Measurements from ENCODE around the gene CARD9. TPM values are rescaled to one million over a fixed set of nuclear protein-coding genes. Genes with fewer than 3 reads are reported as not detected.

The CARD9 gene
- total and polyA plus RNA-seq, 7 donors, result 0.26 to 1.1 (median 0.56) TPM

DNA sequence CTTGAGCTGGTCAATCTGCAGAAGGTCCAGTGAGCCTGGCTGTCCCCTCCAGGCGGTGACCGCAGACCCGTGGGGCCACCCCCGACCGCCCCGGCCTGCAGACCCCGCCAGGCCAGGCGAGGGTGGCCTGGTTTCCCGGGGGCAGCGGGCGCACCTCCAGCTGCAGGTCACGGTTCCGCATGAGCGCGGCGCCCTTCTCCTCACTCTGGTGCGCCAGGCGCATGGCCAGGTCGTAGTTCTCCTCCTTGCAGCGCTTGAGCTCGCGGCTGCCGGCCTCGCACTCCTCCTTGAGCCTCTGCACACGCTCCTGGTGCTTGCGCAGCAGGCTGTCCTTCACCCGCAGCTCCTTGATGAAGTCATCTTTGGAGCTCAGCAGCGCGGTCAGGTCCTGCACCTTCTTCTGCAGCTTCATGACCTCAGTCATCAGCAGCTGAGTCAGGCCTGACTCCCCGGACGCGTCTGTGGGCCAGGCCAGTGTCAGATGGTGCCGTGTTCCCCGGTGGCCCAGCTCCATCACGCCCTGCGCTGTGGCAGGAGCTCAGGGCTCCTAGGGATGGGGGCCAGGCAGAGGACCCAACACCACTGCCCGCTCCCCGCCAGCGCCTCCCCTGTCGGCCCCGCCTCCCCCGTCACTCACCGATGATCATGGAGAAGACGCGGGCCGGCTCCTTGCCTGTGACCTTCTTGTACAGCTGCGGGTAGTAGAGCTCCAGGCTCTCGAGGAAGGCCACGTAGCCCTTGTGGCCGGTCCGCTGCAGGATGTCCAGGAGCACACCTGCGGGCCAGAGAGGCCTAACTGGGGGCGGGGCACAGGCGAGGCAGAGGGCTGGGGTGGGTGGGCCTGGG, 2.6 kb downstream of the CARD9 start:
- intact Hi-C loops (cut with DNase I), result no loop called here
- H3K27ac ChIP-seq, result no peak overlapping the region
- no peaks in the 10 kb centered on the region for H3K9me3 ChIP-seq
- DNase-seq, result no peak
- 88 to 92% (median 90%) methylated on average over 47 to 54 of the region's 54 CpGs for WGBS, 3 donors
- TF ChIP-seq, protein P1, sequence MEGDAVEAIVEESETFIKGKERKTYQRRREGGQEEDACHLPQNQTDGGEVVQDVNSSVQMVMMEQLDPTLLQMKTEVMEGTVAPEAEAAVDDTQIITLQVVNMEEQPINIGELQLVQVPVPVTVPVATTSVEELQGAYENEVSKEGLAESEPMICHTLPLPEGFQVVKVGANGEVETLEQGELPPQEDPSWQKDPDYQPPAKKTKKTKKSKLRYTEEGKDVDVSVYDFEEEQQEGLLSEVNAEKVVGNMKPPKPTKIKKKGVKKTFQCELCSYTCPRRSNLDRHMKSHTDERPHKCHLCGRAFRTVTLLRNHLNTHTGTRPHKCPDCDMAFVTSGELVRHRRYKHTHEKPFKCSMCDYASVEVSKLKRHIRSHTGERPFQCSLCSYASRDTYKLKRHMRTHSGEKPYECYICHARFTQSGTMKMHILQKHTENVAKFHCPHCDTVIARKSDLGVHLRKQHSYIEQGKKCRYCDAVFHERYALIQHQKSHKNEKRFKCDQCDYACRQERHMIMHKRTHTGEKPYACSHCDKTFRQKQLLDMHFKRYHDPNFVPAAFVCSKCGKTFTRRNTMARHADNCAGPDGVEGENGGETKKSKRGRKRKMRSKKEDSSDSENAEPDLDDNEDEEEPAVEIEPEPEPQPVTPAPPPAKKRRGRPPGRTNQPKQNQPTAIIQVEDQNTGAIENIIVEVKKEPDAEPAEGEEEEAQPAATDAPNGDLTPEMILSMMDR (IDR thresholded peaks at IDR 0.05), result no peak
- no peak for ATAC-seq
- peaks cover 0 to 13% (median 0%) of the 10 kb centered on the region in 3 donors for H3K27me3 ChIP-seq (ENCODE audit: insufficient read depth in 3 of 3, low read length in 2 of 3)
- H3K36me3 ChIP-seq (ENCODE audit: insufficient read depth in 1 of 2, low read depth in 1 of 2), result peaks cover 0 to 3% of the 10 kb centered on the region in 2 donors
- H3K4me3 ChIP-seq, result no peak overlapping the region
- H3K4me1 ChIP-seq, result no peaks in the 10 kb centered on the region

DNA sequence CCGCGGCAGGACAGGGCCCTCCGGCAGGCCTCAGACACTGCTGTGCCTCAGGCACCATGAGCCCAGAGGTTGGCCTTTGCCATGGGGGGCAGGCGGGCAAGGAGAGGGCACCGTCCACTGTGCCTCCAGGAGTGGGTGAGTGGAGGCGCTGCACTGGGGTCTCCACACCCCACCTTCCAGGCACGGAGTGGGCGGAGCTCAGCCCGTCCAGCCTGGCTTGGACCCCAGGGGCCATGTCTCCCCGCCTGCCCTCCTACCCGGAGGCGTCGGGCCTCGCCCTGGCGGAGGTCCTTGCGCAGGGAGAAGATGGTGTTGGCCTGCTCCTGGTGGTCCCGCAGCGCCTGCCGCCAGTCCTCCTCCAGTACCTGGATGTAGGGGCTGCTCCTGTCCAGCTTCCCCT, 3.4 kb downstream of the CARD9 start:
- Histone ChIP-seq H3K36me3 (ENCODE audit: insufficient read depth in 1 of 2, low read depth in 1 of 2) (peaks cover 0 to under 1% of the 10 kb centered on the region in 2 donors), H3K4me1 (no peaks in the 10 kb centered on the region), H3K4me3 (no peak overlapping the region), H3K27me3 (ENCODE audit: insufficient read depth in 3 of 3, low read length in 2 of 3) (peaks cover 0 to 13% (median 0%) of the 10 kb centered on the region in 3 donors), H3K27ac (no peak overlapping the region), H3K9me3 (no peaks in the 10 kb centered on the region)
- intact Hi-C loops (cut with DNase I), result no loop called here
- no peak for ATAC-seq
- no peak for DNase-seq
- TF ChIP-seq, protein P1 (IDR thresholded peaks at IDR 0.05), result no peak
- 88 to 90% (median 89%) methylated on average over 16 to 19 of the region's 19 CpGs for WGBS, 3 donors

DNA sequence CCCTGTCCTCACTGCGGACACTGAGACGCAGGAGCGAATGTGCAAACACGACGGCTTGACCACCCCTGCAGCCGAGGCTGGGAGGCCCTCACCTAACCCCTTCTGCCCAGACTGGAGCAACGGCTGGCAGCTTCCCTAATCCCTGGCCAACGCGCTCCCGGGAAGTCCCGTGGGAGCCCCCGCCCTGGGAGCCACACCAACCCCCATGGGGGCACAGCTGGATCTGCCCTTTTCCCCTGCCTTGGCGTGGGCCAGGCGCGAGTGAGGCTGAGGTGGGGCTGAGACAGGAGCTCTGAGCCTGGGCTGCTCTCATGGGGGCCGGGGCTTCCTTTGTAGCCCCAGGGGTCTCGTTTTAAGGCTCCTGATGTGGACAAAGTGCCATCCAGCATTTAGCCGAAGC, 5.3 kb downstream of the CARD9 start:
- Histone ChIP-seq H3K4me3 (no peak overlapping the region), H3K4me1 (peaks cover 7% of the 10 kb centered on the region), H3K27ac (no peak overlapping the region), H3K36me3 (ENCODE audit: insufficient read depth in 1 of 2, low read depth in 1 of 2) (no peaks in the 10 kb centered on the region), H3K27me3 (ENCODE audit: insufficient read depth in 3 of 3, low read length in 2 of 3) (peaks cover 0 to 13% (median 0%) of the 10 kb centered on the region in 3 donors), H3K9me3 (no peaks in the 10 kb centered on the region)
- DNase-seq (no peak), ATAC-seq (no peak)
- TF ChIP-seq, protein P1 (IDR thresholded peaks at IDR 0.05), result no peak
- WGBS, 3 donors, result 59 to 61% (median 60%) methylated on average over 18 of the region's 18 CpGs
- intact Hi-C loops (cut with DNase I), result no loop called here

DNA sequence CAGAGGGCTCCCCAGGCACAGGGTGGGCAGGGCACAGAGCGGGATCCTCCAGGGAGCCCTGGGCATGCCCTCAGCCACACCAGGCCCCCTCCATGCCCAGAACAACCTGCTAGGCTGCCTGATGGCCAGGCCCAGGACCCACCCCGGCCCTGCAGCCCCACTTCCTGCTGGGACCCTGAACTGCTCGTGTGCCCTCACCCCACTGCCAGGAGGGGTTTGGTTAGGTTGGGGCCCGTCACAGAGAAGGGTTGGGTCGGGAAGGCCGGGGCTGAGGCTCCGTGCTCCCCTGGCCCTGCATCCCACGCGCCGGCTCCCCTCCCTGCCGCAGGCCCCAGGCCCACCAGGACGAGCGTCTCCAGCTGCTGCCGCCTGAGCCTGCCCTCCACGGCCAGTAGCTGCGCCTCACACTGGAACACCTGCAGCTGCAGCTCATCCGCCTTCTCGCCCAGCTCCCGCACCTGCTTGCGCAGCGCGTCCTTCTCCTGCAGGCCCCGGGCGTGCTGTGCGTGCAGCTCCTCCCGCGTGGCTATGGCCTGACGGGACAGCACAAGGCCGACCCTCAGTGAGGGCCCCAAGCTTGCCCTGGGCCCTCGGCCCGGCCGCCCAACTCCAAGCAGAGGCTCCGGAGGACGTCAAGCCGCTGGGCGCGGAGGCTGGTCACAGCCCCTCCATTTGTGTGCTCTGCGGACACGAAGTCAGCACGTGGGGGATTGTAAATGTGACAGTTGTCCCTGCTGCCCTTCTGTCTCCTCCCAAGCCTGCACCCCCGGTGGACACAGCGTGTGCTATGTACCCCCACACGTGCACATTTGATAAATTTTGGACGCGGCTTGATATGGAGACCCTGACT, 5.9 kb downstream of the CARD9 start:
- Histone ChIP-seq H3K36me3 (ENCODE audit: insufficient read depth in 1 of 2, low read depth in 1 of 2) (no peaks in the 10 kb centered on the region), H3K4me3 (no peak overlapping the region), H3K27ac (no peak overlapping the region), H3K4me1 (peaks cover 11% of the 10 kb centered on the region), H3K9me3 (no peaks in the 10 kb centered on the region), H3K27me3 (ENCODE audit: insufficient read depth in 3 of 3, low read length in 2 of 3) (peaks cover 0 to 13% (median 0%) of the 10 kb centered on the region in 3 donors)
- 57 to 69% (median 66%) methylated on average over 43 to 45 of the region's 45 CpGs for WGBS, 3 donors
- no peak for DNase-seq
- ATAC-seq, result no peak
- intact Hi-C loops (cut with DNase I), result no loop called here
- TF ChIP-seq, protein P1 (IDR thresholded peaks at IDR 0.05), result no peak

All from psoas muscle (tissue), 8 donors.